Activated B cell treated with CpG ODN at 0.5 μM for 24 hours (primary cell): ENCODE data around the gene STXBP6. TPM values are rescaled to one million over a fixed set of nuclear protein-coding genes. Genes with fewer than 3 reads are reported as not detected.

ENCODE experiments used
- ATAC-seq: fragments of 200-7000 bp; cut with Tn5 transposase; one replicate; pipeline ENCODE4 v1.10.0; 2021; ENCODE audit warnings: low read depth, mild to moderate bottlenecking, moderate library complexity
- CTCF ChIA-PET: fragments of 350-600 bp; sonication (Branson Sonifier 250); formaldehyde crosslinking; loops from one replicate; lab custom pipeline; 2021; ENCODE audit warnings: antibody characterized with exemption; lab: Charles Lee
- POLR2A ChIA-PET: fragments of 350-600 bp; sonication (Branson Sonifier 250); formaldehyde crosslinking; loops from one replicate; lab custom pipeline; 2021; ENCODE audit warnings: antibody characterized with exemption; lab: Charles Lee
- DNase-seq: peaks from one replicate; pipeline ENCODE4 v3.0.0; 2022
- H3K27ac Mint-ChIP-seq: one replicate; pipeline ENCODE4 v1.8.0; 2020; ENCODE audit warnings: mixed read lengths
- H3K27me3 Mint-ChIP-seq: one replicate; pipeline ENCODE4 v1.8.0; 2021; ENCODE audit warnings: mixed read lengths
- H3K36me3 Mint-ChIP-seq: one replicate; pipeline ENCODE4 v1.8.0; 2021; ENCODE audit warnings: low read depth, mixed read lengths
- H3K4me1 Mint-ChIP-seq: one replicate; pipeline ENCODE4 v1.8.0; 2021; ENCODE audit warnings: mixed read lengths
- H3K4me3 Mint-ChIP-seq: one replicate; pipeline ENCODE4 v1.8.0; 2020; ENCODE audit warnings: mild to moderate bottlenecking, mixed read lengths
- H3K9me3 Mint-ChIP-seq: one replicate; pipeline ENCODE4 v1.8.0; 2020; ENCODE audit warnings: mixed read lengths
- CTCF ChIP-seq: fragments of 200-600 bp; IDR thresholded peaks from one replicate; pipeline ENCODE4 v1.8.0; 2022; ENCODE audit warnings: antibody characterized with exemption, mild to moderate bottlenecking
- intact Hi-C: fragments of 100-400 bp; cut with micrococcal nuclease; formaldehyde crosslinking; loops from one replicate; pipeline ENCODE4 v1.15.1; 2024
- total RNA-seq: library from RNA; stranded (reverse); gene quantifications from 2 replicates; pipeline ENCODE4 v1.2.3, GENCODE V29; 2022

STXBP6 gene
- total RNA-seq, 1 donor from 2014 or later, result 0.22 TPM

GRCh38 chr14:24990050-24990449 lies 59.9 kb downstream of the STXBP6 start:
- no peak for ATAC-seq
- Mint-ChIP-seq H3K9me3 (no peaks in the 10 kb centered on the region), H3K36me3 (no peaks in the 10 kb centered on the region), H3K4me1 (no peaks in the 10 kb centered on the region), H3K4me3 (no peak overlapping the region), H3K27me3 (no peaks in the 10 kb centered on the region), H3K27ac (no peak overlapping the region)
- POLR2A ChIA-PET, result no interaction called here
- CTCF ChIA-PET, result no interaction called here
- no peak for DNase-seq
- intact Hi-C loops, result no loop called here
- no peak for TF ChIP-seq CTCF

DNA sequence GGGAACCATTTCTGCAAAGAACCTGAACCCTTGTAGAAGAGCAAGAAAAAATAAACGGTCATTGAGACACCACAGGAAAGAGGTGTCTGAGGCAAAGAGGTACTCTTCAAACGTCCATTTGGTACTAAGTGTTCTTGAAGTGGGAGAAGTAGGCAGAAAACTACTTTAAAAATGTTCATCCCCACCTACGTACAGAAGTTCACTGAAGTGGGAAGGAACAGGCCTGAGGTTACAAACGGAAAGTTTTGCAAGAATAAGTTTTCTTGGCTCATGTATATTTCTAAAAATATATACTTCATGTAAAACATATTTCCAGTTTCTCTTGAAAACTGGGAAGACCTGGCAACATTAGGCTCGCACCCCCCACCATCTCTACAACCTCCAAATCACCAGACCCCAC lies 61.2 kb downstream of the STXBP6 start:
- TF ChIP-seq CTCF, result no peak
- no peak overlapping the region for H3K4me3 Mint-ChIP-seq
- no peak for ATAC-seq
- no peaks in the 10 kb centered on the region for H3K9me3 Mint-ChIP-seq
- H3K36me3 Mint-ChIP-seq, result no peaks in the 10 kb centered on the region
- POLR2A ChIA-PET, result no interaction called here
- CTCF ChIA-PET, result no interaction called here
- DNase-seq, result no peak
- H3K27ac Mint-ChIP-seq, result no peak overlapping the region
- intact Hi-C loops, result no loop called here
- no peaks in the 10 kb centered on the region for H3K27me3 Mint-ChIP-seq
- no peaks in the 10 kb centered on the region for H3K4me1 Mint-ChIP-seq

DNA sequence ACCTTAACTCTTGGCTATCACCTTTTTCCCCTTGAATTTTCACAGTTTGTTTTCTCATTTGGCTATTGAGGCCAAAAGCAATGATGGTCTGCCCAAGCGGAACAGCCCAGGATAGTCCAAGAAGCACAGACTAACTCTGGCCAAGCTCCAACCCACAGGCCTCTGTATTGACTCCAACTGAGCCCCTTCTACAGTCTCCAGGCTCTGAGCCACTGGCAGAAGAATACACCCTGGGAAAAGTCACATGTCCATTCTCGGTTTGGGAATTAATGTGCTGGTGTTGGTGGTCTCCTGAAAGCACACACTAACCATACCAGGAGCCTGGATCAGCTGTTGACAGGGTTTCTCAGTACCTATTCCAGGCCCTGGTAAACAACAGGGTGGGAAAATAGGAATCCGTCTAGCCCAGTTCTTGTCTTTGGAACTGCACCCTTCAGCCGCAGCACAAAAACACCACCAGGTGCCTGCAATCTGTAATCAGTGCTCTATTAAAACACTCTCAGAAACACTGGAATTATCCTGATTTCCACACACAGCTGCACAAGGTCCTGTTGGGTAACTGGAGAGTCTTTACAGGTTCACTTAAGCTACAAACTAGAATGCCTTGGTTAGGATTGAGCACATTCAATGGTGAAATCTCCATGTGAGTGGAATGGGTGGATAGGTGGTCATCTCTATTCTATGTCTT lies 63.6 kb downstream of the STXBP6 start:
- DNase-seq (no peak), ATAC-seq (no peak)
- no peak for TF ChIP-seq CTCF

DNA sequence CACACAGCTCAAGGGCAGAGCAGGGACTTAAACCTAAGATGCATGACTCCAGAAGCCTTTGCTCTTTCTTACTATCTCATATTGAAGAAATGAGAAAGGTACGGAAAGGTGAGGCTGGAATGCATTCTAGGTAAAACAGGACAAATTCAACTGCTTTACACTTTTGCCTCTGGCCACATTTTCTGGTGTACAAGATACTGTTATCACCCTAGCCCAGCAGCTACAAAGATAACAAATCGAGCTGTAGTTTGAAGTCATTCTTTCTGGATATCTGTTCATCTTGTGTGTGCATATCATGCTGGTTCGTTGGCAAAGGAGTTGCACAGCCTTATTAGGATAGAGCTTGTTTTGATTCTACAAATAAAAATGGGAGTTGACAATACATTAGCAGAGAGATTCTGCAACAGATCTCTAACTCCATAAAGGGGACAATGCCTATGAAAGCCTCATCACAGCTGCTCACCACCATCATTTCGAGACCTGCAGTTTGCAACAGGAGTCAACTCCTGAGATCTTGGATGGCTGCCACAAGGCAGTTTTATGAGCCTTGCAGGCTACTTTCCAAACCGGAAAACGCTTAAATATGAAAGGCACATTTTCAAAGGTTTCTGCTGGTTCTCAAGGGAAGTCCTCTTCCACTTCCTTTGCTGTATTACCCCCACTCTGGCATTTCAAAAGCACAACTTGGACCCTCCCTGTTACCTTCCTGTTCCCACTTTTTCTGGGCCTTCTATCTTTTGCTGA lies 64.9 kb downstream of the STXBP6 start:
- H3K27ac Mint-ChIP-seq, result no peak overlapping the region

More for the DNA sequence above, 63.6 kb downstream of the STXBP6 start:
- Mint-ChIP-seq H3K4me3 (no peak overlapping the region), H3K36me3 (no peaks in the 10 kb centered on the region), H3K4me1 (no peaks in the 10 kb centered on the region), H3K27ac (no peak overlapping the region), H3K9me3 (no peaks in the 10 kb centered on the region), H3K27me3 (no peaks in the 10 kb centered on the region)
- ChIA-PET POLR2A (no interaction called here), CTCF (no interaction called here)
- intact Hi-C loops, result no loop called here

More for the DNA sequence above, 64.9 kb downstream of the STXBP6 start:
- Mint-ChIP-seq H3K27me3 (no peaks in the 10 kb centered on the region), H3K36me3 (no peaks in the 10 kb centered on the region), H3K4me1 (no peaks in the 10 kb centered on the region), H3K9me3 (no peaks in the 10 kb centered on the region), H3K4me3 (no peak overlapping the region)
- TF ChIP-seq CTCF, result no peak
- no peak for DNase-seq
- CTCF ChIA-PET, result no interaction called here
- ATAC-seq, result no peak
- intact Hi-C loops, result no loop called here
- POLR2A ChIA-PET, result no interaction called here
